Nephron (organoid): ENCODE results near the gene POLR1E.

Source experiments
- H3K27ac Mint-ChIP-seq, 3 experiments: 2 replicates each; pipeline ENCODE4 v1.8.0; 2020; ENCODE audit warnings: mixed read lengths in 3 of 3, mild to moderate bottlenecking in 2 of 3, moderate library complexity in 1 of 3
- H3K27me3 Mint-ChIP-seq: 2 replicates; pipeline ENCODE4 v1.8.0; 2021; ENCODE audit warnings: low read depth, mild to moderate bottlenecking, moderate library complexity, mixed read lengths
- H3K36me3 Mint-ChIP-seq: 2 replicates; pipeline ENCODE4 v1.8.0; 2020; ENCODE audit warnings: low read depth, mixed read lengths
- H3K4me1 Mint-ChIP-seq: 2 replicates; pipeline ENCODE4 v1.8.0; 2020; ENCODE audit warnings: mixed read lengths
- H3K4me3 Mint-ChIP-seq, 3 experiments: 2 replicates each; pipeline ENCODE4 v1.8.0; 2020; ENCODE audit warnings: mild to moderate bottlenecking in 3 of 3, mixed read lengths in 3 of 3, moderate library complexity in 2 of 3
- H3K9me3 Mint-ChIP-seq: 2 replicates; pipeline ENCODE4 v1.8.0; 2020; ENCODE audit warnings: mixed read lengths
- TF ChIP-seq, protein P1 (sequence below), 3 experiments: fragments of 200-600 bp; sonication (generic); IDR thresholded peaks; one replicate each; pipeline ENCODE4 v1.5.0; 2021; ENCODE audit warnings: antibody characterized with exemption in 3 of 3; ENCODE audit not compliant: unreplicated experiment in 3 of 3

POLR1E gene

DNA sequence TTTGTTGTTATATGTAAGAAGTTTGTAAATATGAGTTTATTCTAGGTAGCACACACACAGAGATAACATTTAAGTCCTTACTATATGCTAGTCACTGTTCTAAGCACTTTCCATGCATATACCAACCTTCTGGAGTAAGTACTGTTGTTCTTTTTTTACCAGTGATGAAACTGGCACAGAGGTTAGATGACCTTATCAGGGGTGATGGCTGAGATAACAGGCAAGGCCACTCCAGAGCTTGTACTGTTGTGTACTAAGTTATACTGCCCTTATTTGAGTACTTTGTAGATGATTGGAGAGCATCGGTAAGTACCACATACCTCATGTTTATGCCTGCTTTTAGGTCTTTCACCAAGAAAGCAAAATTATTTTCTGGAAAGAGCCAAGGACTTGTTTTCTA is 6.2 kb downstream of the POLR1E start:
- no peaks in the 10 kb centered on the region for H3K27me3 Mint-ChIP-seq
- no peak overlapping the region for H3K27ac Mint-ChIP-seq
- no peaks in the 10 kb centered on the region for H3K9me3 Mint-ChIP-seq
- TF ChIP-seq, protein P1, sequence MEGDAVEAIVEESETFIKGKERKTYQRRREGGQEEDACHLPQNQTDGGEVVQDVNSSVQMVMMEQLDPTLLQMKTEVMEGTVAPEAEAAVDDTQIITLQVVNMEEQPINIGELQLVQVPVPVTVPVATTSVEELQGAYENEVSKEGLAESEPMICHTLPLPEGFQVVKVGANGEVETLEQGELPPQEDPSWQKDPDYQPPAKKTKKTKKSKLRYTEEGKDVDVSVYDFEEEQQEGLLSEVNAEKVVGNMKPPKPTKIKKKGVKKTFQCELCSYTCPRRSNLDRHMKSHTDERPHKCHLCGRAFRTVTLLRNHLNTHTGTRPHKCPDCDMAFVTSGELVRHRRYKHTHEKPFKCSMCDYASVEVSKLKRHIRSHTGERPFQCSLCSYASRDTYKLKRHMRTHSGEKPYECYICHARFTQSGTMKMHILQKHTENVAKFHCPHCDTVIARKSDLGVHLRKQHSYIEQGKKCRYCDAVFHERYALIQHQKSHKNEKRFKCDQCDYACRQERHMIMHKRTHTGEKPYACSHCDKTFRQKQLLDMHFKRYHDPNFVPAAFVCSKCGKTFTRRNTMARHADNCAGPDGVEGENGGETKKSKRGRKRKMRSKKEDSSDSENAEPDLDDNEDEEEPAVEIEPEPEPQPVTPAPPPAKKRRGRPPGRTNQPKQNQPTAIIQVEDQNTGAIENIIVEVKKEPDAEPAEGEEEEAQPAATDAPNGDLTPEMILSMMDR (IDR thresholded peaks at IDR 0.05; ENCODE audit: unreplicated experiment in 3 of 3): no peak
- no peak overlapping the region for H3K4me3 Mint-ChIP-seq
- H3K4me1 Mint-ChIP-seq: peaks cover 8% of the 10 kb centered on the region
- peaks cover 52% of the 10 kb centered on the region for H3K36me3 Mint-ChIP-seq

DNA sequence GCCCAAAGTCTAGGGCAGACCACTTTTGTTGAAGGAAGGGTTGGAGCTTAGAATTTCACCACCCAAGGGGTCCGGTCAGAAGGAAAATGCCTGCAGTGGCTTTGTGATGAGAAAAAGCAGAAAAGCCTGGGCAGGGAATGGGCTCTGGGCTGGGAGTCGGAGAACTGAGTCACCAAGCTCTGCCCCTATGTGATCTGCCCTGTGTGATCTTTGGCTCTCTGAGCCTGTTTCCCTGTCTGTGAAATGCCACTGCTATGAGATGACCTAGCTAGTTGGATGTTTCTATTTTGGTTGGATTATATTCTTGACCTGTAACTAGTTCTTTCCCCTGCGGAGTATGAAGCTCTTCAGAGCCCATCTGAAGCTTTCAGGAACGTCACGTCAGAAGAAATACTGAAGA is 9.8 kb downstream of the POLR1E start:
- H3K27ac Mint-ChIP-seq: no peak overlapping the region
- no peaks in the 10 kb centered on the region for H3K4me1 Mint-ChIP-seq
- H3K4me3 Mint-ChIP-seq: no peak overlapping the region
- H3K9me3 Mint-ChIP-seq: no peaks in the 10 kb centered on the region
- peaks cover 59% of the 10 kb centered on the region for H3K36me3 Mint-ChIP-seq
- H3K27me3 Mint-ChIP-seq: no peaks in the 10 kb centered on the region
- TF ChIP-seq, protein P1 (IDR thresholded peaks at IDR 0.05; ENCODE audit: unreplicated experiment in 3 of 3): no peak

DNA sequence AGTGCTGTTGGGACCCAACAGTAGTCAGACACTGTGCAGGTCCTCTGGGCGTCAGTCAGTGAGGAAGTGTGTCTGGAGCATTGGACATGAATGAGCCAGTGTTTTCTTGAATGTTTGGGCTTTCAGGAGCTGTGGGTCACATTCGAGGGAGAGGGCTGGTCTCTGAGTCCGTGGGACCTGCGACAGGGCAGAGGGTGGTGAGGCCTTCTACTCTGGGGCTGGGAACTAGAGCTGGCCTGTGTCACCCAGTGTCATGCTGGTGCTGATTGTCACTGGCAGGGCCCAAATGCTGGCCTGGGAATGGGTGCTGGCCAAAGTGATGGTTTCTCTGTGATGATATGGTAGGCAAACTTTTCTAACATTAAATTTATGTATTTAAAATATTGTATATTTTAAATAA is 10.3 kb downstream of the POLR1E start:
- no peak overlapping the region for H3K27ac Mint-ChIP-seq
- H3K36me3 Mint-ChIP-seq: peaks cover 57% of the 10 kb centered on the region
- H3K9me3 Mint-ChIP-seq: no peaks in the 10 kb centered on the region
- H3K4me1 Mint-ChIP-seq: no peaks in the 10 kb centered on the region
- no peaks in the 10 kb centered on the region for H3K27me3 Mint-ChIP-seq
- no peak overlapping the region for H3K4me3 Mint-ChIP-seq
- TF ChIP-seq, protein P1 (IDR thresholded peaks at IDR 0.05; ENCODE audit: unreplicated experiment in 3 of 3): no peak

DNA sequence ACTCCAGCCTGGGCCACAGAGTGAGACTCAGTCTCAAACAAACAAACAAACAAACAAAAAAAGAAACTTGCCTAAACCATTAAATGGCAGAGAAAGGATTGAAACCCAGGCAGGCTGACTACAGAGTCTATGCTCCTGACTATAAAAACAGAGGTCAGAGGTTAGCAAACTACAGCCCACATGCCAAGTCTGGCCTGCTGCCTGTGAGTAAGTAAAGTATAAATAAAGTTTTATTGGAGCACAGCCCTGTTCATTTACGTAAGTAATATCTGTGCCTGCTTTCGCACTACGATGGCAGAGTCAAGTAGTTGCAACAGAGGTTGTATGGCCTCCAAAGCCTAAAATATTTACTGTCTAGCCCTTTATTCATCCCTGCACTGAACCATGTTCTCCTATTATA is 11.6 kb downstream of the POLR1E start:
- Mint-ChIP-seq H3K4me1 (no peaks in the 10 kb centered on the region), H3K36me3 (peaks cover 63% of the 10 kb centered on the region), H3K9me3 (no peaks in the 10 kb centered on the region), H3K27me3 (no peaks in the 10 kb centered on the region), H3K27ac (no peak overlapping the region), H3K4me3 (no peak overlapping the region)
- TF ChIP-seq, protein P1 (IDR thresholded peaks at IDR 0.05; ENCODE audit: unreplicated experiment in 3 of 3): no peak

DNA sequence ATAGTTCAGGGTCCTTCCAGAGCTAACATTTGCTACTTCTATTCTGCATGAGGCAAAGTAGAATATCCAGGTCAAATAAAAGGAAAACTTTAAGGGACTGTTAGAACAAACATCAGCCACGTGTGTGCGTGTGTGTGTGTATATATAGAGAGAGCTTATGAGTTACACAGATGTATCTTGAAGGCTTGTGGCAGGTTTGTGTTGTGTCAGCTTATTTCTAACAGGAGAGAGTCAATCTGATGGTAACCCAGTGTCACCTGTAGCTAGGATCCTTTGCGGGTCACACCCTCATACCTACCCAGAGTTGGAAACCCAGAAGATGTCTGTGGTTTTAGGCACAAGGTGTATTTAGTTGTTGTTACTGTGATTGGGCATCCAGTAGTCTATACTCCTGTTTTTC is 12.7 kb downstream of the POLR1E start:
- Mint-ChIP-seq H3K27me3 (no peaks in the 10 kb centered on the region), H3K4me3 (no peak overlapping the region), H3K4me1 (no peaks in the 10 kb centered on the region), H3K9me3 (no peaks in the 10 kb centered on the region), H3K27ac (no peak overlapping the region), H3K36me3 (peaks cover 68% of the 10 kb centered on the region)
- TF ChIP-seq, protein P1 (IDR thresholded peaks at IDR 0.05; ENCODE audit: unreplicated experiment in 3 of 3): no peak

DNA sequence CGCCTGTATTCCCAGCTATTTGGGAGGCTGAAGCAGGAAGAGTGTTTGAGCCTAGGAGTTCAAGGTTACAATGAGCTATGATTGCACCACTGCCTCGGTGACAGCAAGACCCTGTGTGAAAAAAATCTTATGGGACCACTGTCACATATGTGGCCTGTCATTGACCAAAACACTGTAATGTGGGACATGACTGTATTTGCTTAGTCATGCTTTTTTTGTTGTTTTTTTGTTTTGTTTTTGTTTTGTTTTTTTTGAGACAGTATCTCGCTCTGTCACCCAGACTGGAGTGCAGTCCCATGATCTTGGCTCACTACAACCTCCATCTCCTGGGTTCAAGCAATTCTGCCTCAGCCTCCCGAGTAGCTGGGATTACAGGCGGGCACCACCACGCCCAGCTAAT is 13.5 kb downstream of the POLR1E start:
- peaks cover 72% of the 10 kb centered on the region for H3K36me3 Mint-ChIP-seq
- H3K27ac Mint-ChIP-seq: no peak overlapping the region
- H3K27me3 Mint-ChIP-seq: no peaks in the 10 kb centered on the region
- no peaks in the 10 kb centered on the region for H3K9me3 Mint-ChIP-seq
- TF ChIP-seq, protein P1 (IDR thresholded peaks at IDR 0.05; ENCODE audit: unreplicated experiment in 3 of 3): no peak
- no peaks in the 10 kb centered on the region for H3K4me1 Mint-ChIP-seq
- no peak overlapping the region for H3K4me3 Mint-ChIP-seq
